Stimulated activated CD8-positive, alpha-beta memory T cell treated with anti-CD3 and anti-CD28 coated beads, Interleukin-12 subunit alpha, Interleukin-12 subunit beta, amount 100 ng/mL, for 24 hours (primary cell): ENCODE measurements around the gene DMAP1.

Source experiments
- DNase-seq: peaks from one replicate; pipeline ENCODE4 v3.0.0-alpha.2; 2020; ENCODE audit errors: extremely low read depth

The DMAP1 gene

GRCh38 chr1:44228218-44228617 is 14.9 kb downstream of the DMAP1 start:
- no peak for DNase-seq

DNA sequence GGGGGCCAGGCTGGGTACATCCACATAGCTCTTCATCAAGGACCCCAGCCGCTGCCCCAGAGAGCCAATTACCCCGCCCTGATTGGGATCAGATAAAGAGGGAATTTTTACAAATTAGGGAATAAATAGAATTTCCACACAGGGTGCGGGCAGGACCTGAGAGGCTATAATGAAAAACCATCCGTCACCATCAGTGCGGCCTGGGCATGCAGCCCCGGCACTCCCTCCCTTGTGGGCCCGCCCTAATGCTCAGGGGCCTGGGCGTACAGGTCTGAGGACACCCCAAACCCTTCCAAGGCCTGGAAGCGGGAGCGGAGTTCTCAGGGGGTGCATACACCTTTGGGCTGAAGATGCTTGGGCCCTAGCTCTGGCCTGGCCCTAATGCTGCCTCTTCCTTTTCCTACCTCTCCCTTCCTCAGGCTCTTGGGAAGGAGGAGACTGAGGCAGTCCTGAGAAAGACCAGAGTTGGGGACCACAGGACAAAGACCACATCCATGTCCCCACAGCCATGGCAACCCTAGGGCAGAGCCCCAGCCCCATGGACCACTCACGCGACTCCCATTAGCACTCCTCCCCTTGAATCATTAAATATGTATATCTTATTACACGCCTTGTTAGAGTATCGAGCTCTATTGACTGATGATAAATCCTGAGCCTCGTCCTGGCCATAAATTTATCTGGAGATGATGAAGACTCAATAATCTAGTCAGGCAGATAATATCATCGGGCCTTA is 16.3 kb downstream of the DMAP1 start:
- DNase-seq, result no peak

GRCh38 chr1:44230796-44231195 is 17.5 kb downstream of the DMAP1 start:
- DNase-seq, result no peak

- no peak for DNase-seq
Measured at GRCh38 chr1:44233593-44233992, 20.3 kb downstream of the DMAP1 start.

DNA sequence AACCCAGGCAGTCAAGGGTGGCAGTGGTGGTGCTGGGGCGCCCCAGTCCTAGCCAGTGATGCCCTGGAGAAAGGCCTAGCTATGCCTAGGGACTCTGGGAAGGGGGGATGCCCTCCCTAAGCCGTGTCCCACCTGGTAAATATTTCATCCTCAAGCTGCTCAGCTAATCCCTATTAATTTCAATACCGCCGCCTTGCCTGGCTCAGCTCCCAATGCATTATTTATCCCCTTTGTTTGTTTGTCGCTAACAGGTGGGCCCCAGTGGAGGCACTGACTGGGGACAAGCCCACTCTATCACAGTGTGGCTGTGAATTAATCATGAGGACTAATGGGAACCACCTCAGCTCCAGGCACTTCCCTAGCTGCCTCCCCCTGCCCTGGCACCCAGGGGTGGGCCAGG is 22.5 kb downstream of the DMAP1 start:
- no peak for DNase-seq

DNA sequence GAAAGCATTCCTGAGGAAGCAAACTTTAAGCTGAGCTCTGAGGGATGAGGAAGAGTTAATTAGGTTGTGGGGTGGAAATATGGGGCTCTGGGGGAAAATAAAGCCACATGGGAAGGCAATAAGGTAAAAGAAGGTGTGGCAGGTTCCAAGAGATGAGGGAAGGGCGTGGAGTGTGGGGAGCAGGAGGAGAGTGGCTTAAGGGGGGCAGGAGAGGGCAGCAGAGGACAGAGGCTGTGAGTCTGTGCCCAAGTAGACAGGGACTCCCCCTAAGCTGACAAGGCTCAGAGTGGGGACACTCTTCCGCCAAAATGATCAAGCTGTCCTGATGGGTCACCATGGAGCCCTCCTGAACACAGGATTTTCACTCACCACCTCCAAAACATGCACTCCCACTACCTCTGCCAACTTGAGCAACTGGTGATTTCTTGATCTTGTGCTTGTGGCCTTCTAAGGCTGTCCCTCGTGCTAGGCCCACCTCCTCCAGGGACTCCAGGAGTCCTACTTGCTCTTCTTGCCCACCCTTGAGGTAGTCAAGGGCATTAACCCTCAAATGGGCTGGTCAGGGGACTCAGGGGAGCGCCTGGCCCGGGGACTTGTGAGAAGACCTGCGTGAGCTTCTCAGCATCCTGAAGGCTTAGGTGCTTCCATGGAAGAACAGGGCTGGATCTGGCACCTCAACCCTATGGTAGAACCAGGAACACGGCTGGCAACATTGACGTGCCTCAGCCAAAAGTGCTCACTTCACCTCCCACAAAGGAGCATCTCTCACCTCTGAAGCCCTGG is 23.4 kb downstream of the DMAP1 start:
- no peak for DNase-seq

DNA sequence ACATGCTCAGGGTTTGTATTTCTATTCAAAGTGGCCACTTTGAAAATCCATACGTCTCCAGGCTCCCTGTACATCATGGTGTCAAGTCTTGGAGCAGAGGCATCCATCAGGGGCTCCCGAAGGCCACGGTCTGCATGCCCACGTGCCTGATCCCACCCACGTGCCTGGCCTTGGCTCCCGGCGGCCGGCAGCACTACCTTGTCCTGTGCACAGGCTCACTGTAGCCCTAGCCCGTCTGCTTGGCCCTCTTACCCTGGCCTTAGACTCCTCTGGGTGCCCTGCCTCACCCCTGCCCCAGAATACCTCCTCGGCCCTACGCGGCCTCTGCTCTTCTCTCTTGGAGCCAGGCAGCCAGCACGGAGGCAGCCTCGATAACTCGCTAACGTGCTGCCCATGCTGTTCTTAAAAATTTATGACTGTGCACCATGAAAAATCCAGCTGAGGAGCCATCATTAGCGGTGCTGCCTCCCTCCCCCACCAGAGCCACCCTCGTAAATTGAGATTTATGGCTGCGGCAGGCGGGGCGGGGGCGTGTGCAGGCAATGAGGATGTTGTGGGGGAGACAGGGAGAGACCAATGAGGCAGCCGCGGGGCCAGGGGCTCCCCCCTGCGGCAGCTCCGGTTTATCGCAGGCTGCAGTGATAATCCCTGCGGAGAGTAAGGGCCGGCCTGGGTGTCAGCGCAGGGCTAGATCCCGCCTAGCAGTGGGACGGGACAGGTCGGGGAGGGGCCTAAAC is 24.6 kb downstream of the DMAP1 start:
- DNase-seq, result peak; percentile 5

GRCh38 chr1:44238660-44239059 is 25.4 kb downstream of the DMAP1 start:
- DNase-seq, result no peak

DNA sequence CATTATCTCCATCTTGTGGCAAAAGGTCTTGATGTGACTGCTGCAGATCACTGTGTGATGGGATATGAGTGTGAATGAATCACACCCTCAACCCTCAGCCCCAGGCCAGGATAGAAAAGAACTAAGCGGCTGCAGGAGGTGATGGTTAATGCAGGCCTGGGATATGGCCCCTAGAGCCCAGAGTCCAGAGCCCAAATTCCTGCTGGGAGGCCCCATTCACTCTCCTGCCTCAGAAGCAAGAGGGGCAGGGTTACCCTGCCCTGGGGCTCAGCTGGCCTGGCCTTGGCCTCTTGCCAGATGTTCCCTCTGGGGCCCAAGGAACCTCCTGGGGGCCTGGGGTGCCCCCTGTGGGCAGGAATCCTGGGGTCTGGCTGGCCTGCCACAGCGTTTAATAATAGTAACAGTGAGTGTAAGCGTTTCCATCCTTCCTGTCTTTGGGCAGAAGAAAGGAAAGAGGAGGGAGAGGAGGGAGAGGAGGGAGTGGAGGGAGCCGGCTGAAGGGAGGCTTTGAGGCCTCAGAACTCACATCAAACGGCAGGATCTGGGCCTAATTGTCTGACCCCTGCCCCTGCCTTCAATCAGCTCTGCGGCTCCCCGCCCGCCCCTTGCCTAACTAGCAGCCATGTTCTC is 26.2 kb downstream of the DMAP1 start:
- DNase-seq, result no peak

GRCh38 chr1:44239961-44240371 is 26.7 kb downstream of the DMAP1 start:
- DNase-seq, result no peak

DNA sequence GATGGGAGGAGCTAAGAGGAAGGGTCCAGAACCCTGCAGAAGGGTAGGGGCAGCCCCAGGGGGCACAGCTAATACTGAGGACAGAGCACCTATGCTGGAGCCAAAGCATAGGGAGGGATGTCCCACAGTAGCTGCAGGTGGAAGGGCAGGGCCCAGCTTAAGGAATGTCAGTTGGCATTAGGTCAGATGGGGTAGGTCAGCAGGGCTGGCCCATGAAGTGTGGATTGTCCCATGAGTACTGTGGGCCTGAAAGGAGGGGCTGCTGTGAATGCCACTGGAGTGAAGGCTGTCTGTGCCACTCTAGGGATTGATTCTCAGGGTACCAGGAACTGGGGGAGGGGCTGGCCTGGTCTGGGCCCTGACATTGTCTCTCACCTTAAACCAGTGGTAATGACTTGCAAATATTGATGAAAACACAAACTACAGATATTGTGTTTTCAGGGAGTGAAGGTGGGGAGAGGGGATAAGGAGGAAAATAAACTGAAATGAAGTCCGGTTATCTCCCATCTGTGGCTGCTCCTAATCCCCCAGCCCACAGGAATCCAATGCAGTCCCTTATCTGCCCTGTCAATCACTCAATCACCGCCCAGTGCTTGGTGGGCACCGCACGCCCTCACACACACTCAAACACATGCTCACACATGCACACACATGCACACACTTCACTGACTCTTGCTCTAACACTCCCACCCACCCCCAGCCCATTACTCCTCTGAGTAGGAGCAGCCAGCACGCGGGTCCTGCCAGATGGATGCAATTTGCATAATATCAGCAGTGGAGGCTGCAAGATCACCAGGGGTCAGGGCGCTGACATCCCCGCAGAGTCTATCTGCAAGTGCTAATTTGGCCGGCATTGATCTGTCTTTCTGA is 27.8 kb downstream of the DMAP1 start:
- no peak for DNase-seq

DNA sequence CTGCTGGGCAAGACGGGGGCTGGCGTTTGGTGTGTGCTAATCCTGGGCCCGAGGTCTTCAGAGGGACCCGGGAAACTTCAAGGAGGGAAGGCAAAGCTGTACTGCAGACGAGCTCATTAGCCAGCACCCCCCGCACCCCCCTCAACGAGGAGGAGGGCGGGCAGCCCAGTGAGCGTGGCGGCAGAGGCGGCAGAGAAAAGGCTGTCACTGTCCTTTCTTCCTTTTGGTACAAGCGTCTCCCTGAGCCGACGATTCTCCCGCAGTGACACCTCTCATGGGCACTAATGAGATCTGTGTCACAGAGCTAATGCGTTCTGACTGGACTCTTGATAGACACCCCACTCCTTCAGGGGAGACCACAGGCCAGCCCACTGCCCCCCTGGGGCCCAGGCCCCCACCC is 29.5 kb downstream of the DMAP1 start:
- no peak for DNase-seq

- no peak for DNase-seq
Measured at GRCh38 chr1:44243782-44244495, 30.7 kb downstream of the DMAP1 start.

DNA sequence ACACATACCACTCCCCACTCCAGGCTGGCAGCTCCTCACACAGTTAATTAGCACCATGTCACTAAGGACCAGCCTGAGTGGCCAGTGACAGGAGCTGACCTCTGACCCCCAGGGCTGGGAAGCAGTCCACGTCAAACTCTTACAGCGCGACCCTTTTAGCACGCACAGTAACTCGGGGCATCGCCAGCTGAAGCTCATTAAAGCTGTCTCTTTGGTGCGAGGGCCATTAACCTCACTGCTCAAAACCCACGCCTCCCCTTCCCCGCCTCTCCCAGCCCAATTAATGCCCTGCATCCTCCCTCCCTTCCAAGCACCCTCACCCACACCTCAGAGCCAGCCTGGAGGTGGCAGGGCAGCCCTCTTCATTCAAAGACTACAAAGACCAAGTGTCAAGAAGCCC is 31.7 kb downstream of the DMAP1 start:
- DNase-seq, result no peak

DNA sequence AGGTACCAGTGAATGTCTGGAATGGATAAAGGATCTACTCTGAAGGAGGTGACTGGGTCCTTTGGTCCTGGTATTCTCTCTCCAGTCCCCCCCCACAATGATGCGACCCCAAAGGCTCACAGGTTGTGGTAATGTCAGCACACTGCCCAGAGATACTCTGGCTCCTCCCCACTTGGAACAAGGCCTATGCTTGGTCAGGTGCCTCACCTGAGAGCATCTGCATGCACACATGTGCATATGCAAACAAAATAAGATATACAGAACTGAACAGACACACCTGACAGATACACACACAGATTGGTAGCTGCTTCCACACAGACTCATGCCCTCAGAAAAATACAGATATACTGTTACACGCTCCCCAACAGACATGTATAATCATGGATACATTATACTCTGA is 33.5 kb downstream of the DMAP1 start:
- no peak for DNase-seq

- DNase-seq, result no peak
Measured at GRCh38 chr1:44249543-44249942, 36.3 kb downstream of the DMAP1 start.

DNA sequence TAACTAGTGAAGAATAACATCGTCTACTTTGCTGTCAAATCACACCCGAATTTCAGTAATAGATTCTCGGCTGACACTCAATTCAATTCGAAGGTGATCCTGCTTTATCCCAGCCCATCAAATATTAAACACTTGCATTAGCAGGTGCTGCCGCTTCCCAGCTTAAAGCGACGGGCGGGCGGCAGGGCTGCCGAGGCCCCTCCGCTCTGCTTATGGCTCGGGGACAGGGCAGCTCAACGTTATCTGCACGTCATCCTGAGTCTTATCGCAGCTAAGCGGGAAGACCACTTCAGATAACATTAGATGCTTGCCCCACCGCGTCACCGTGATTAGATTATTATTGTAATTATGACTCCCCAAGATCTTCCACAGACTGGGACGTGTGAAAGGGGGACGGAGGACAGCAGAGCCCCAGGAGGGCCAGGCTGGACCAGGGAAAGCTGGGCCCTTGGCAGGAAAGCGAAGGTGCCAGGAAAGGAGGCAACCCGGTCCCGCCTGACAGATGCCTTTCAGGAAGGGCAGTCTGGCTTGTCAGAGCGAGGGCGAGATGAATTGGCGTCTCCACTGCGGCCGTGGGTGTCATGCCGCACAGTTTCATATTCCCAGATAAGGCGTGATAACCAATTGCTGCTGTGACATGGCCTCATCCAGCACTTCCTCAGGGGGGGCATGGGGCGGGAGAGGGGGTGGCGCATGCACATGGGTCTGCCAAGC is 37.0 kb downstream of the DMAP1 start:
- DNase-seq, result no peak

DNA sequence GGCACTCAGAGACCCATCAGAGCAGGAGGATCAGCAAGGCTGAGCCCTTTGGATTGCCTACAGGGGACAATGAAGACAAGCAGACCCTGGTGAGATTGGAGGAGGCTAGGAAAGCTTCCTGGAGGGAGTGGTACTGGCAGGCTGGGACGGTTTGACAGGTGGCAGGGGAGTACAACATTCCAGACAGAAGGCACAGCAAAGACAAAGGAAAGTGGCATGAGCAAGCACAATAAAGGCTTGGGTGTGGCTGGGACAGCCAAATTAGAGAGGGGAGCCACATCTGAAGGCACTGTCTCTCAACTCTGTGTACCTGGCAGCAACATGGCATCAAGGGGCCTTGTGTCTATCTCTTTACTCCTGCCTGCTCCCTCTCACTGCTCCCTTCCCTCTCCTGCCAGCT is 38.2 kb downstream of the DMAP1 start:
- DNase-seq, result no peak

DNA sequence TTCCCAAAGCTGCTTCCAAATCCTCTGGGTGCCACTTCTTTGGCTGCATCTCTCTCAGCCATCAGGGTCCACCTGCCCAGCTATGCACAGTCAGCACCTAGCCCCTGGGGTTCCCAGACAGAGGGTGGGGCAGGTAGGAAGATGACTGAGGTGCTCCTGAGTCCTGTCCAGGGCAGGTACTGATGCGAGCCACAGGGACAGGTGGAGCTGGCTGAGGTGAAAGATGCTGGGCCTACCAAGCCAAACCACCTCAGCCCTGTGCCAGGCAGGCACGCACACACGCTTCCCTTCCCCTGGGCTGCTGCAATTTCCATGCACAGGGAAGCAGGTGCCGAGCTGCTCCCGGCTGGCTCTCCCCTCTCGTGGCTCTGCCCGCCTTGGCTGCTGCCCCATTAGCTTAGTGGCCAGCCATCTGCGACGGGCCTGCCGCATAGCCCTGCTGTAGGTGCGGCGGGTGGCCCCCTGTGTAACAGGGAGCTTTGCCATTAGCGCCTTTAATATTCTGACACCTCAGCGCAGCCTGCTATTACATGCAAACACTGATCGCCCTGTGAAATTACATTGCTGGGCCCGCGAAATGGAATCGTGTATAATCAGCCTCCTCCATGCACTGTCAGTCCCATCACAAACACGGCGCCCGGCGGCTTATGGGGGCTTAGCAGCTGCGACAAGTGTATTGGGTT is 38.9 kb downstream of the DMAP1 start:
- DNase-seq, result no peak
